Breast epithelium (tissue), 3 donors: ENCODE results near the gene STAU1.

ENCODE experiments used
- CTCF ChIP-seq, 3 donors: fragments of 450-650 bp; IDR thresholded peaks; one replicate each; pipeline ENCODE4 v1.5.1; 2016 to 2017; ENCODE audit warnings: antibody characterized with exemption in 3 of 3, mild to moderate bottlenecking in 3 of 3, moderate library complexity in 3 of 3
- POLR2A ChIP-seq: fragments of 450-650 bp; IDR thresholded peaks from one replicate; pipeline ENCODE4 v1.6.1; 2016; ENCODE audit warnings: antibody characterized with exemption, mild to moderate bottlenecking, moderate library complexity

- TF ChIP-seq CTCF (IDR thresholded peaks at IDR 0.05) (no peak), POLR2A (no peak)
Observed at GRCh38 chr20:49074521-49074920, 113.6 kb downstream of the STAU1 start.
